RKO (cell line): Measurements from ENCODE around the gene SMYD4.
"Not testable (repeated sequence)": the region's sequence is repeated elsewhere in the genome, so short reads cannot be mapped to it uniquely, and the experiment has no call there.

Source experiments
- DNase-seq: peaks from one replicate; pipeline ENCODE4 v3.0.0-alpha.2; 2016; ENCODE audit warnings: low spot score

SMYD4 gene

GRCh38 chr17:1753767-1754429, 75.8 kb downstream of the SMYD4 start:
- no peak for DNase-seq

- DNase-seq, result no peak
These were observed 77.1 kb downstream of the SMYD4 start for GRCh38 chr17:1752425-1753262.

GRCh38 chr17:1750628-1751027, 79.1 kb downstream of the SMYD4 start:
- DNase-seq, result no peak

GRCh38 chr17:1746975-1747543, 82.6 kb downstream of the SMYD4 start:
- DNase-seq, result no peak

- DNase-seq, result no peak
These were observed 84.1 kb downstream of the SMYD4 start for GRCh38 chr17:1745513-1746020.

- DNase-seq, result no peak
These were observed 84.9 kb downstream of the SMYD4 start for GRCh38 chr17:1744551-1745512.

GRCh38 chr17:1743088-1743439, 86.6 kb downstream of the SMYD4 start:
- DNase-seq, result no peak

GRCh38 chr17:1742371-1743087, 87.2 kb downstream of the SMYD4 start, which contains the start of gene SERPINF2:
Gene SERPINF2, plus strand, starts transcription at chr17:1742871. Its CDS starts 2,125 bp downstream, at chr17:1744996.
- no peak for DNase-seq

- not testable (repeated sequence) for DNase-seq
These were observed 87.8 kb downstream of the SMYD4 start for GRCh38 chr17:1741899-1742298.

- no peak for DNase-seq
These were observed 92.0 kb downstream of the SMYD4 start for GRCh38 chr17:1737531-1738291.

- no peak for DNase-seq
These were observed 93.1 kb downstream of the SMYD4 start for GRCh38 chr17:1736348-1737281.

GRCh38 chr17:1735834-1736347, 93.8 kb downstream of the SMYD4 start:
- no peak for DNase-seq

- DNase-seq, result no peak
These were observed 94.3 kb downstream of the SMYD4 start for GRCh38 chr17:1735418-1735817.

GRCh38 chr17:1733759-1734158, 95.9 kb downstream of the SMYD4 start:
- DNase-seq, result no peak

GRCh38 chr17:1732833-1733321, 96.8 kb downstream of the SMYD4 start:
- no peak for DNase-seq

GRCh38 chr17:1732241-1732832, 97.4 kb downstream of the SMYD4 start:
- no peak for DNase-seq

- no peak for DNase-seq
These were observed 98.6 kb downstream of the SMYD4 start for GRCh38 chr17:1731194-1731506.
